ENCODE data around the gene DEXI. TPM values are rescaled to one million over a fixed set of nuclear protein-coding genes. Genes with fewer than 3 reads are reported as not detected.

The DEXI gene
- total RNA-seq, 1 experiment from 2014 or later = 52.8 TPM

- no peak for DNase-seq (ENCODE audit: low read depth, low spot score)
- in situ Hi-C loops (cut with HindIII; ENCODE audit: low pct_unique_long_range_greater_than_20kb, low sequenced_read_pairs) = no loop called here
These were observed 57.0 kb downstream of the DEXI start for GRCh38 chr16:10885246-10885645.

GRCh38 chr16:10883004-10883403 lies 59.3 kb downstream of the DEXI start:
- no peak for DNase-seq (ENCODE audit: low read depth, low spot score)

GRCh38 chr16:10881479-10882030 lies 60.7 kb downstream of the DEXI start:
- in situ Hi-C loops (cut with HindIII; ENCODE audit: low pct_unique_long_range_greater_than_20kb, low sequenced_read_pairs) = no loop called here
- DNase-seq (ENCODE audit: low read depth, low spot score) = no peak

More at GRCh38 chr16:10883004-10883403, 59.3 kb downstream of the DEXI start:
- in situ Hi-C loops (cut with HindIII; ENCODE audit: low pct_unique_long_range_greater_than_20kb, low sequenced_read_pairs) = no loop called here

- in situ Hi-C loops (cut with HindIII; ENCODE audit: low pct_unique_long_range_greater_than_20kb, low sequenced_read_pairs) = no loop called here
- DNase-seq (ENCODE audit: low read depth, low spot score) = no peak
These were observed 61.4 kb downstream of the DEXI start for GRCh38 chr16:10880594-10881452.

GRCh38 chr16:10879681-10880589 lies 62.3 kb downstream of the DEXI start:
- in situ Hi-C loops (cut with HindIII; ENCODE audit: low pct_unique_long_range_greater_than_20kb, low sequenced_read_pairs) = no loop called here
- DNase-seq (ENCODE audit: low read depth, low spot score) = no peak

Other genes starting within 250 kb of the DEXI start
- 1.4 TPM in 1 of 2 replicates, not detected in the other for gene TEKT5, start 247.5 kb downstream of the DEXI start, total RNA-seq (2014; rRNA removed; shearing (Covaris generic))
- 27.7 and 34.6 TPM in 2 replicates for gene NUBP1, start 198.6 kb downstream of the DEXI start, total RNA-seq (2014; rRNA removed; shearing (Covaris generic))
- gene TVP23A, start 123.7 kb downstream of the DEXI start, total RNA-seq (2014; rRNA removed; shearing (Covaris generic)) = 0.32 and 1.4 TPM in 2 replicates
- 3.7 and 4.1 TPM in 2 replicates for gene CIITA, start 65.3 kb downstream of the DEXI start, total RNA-seq (2014; rRNA removed; shearing (Covaris generic))
- gene CLEC16A, start 2.1 kb upstream of the DEXI start, total RNA-seq (2014; rRNA removed; shearing (Covaris generic)) = 8.0 TPM in 2 replicates

Data from SK-MEL-5 (cell line).